Muscle layer of colon (tissue), 2 donors: ENCODE results near the gene KRT40.

Source experiments
- H3K27ac ChIP-seq: one replicate; pipeline ENCODE4 v1.7.0; 2013; ENCODE audit warnings: low read depth, mild to moderate bottlenecking, low read length, moderate library complexity
- H3K27me3 ChIP-seq, 2 donors: one replicate each; pipeline ENCODE4 v1.7.0; 2013; ENCODE audit warnings: low read length in 2 of 2, mild to moderate bottlenecking in 2 of 2; ENCODE audit not compliant: insufficient read depth in 2 of 2, control insufficient read depth in 1 of 2
- H3K36me3 ChIP-seq: one replicate; pipeline ENCODE4 v1.7.0; 2013; ENCODE audit warnings: mild to moderate bottlenecking, low read length; ENCODE audit not compliant: insufficient read depth
- H3K4me1 ChIP-seq: one replicate; pipeline ENCODE4 v1.7.0; 2013; ENCODE audit warnings: mild to moderate bottlenecking, low read length; ENCODE audit not compliant: insufficient read depth
- H3K4me3 ChIP-seq, 2 donors: one replicate each; pipeline ENCODE4 v1.7.0; 2013; ENCODE audit warnings: low read length in 2 of 2, low read depth in 1 of 2, mild to moderate bottlenecking in 1 of 2, moderate library complexity in 1 of 2
- H3K9ac ChIP-seq: one replicate; pipeline ENCODE4 v1.7.0; 2013; ENCODE audit warnings: low read length
- H3K9me3 ChIP-seq: one replicate; pipeline ENCODE4 v1.7.0; 2013; ENCODE audit warnings: mild to moderate bottlenecking, low read length
- donor health status: abdominal sarcoma.
- donor health status: Adenocarcinoma of cecum.

The KRT40 gene

GRCh38 chr17:40932608-40933007 lies 51.5 kb downstream of the KRT40 start:
- Histone ChIP-seq H3K4me1 (no peaks in the 10 kb centered on the region), H3K27ac (no peak overlapping the region), H3K9ac (no peak overlapping the region), H3K27me3 (no peaks in the 10 kb centered on the region), H3K4me3 (no peak overlapping the region), H3K9me3 (no peaks in the 10 kb centered on the region), H3K36me3 (no peaks in the 10 kb centered on the region)

- Histone ChIP-seq H3K27ac (no peak overlapping the region), H3K36me3 (no peaks in the 10 kb centered on the region), H3K9me3 (no peaks in the 10 kb centered on the region), H3K27me3 (no peaks in the 10 kb centered on the region), H3K9ac (no peak overlapping the region), H3K4me3 (no peak overlapping the region), H3K4me1 (no peaks in the 10 kb centered on the region)
Measured at GRCh38 chr17:40931311-40931710, 52.8 kb downstream of the KRT40 start.
